NT2/D1 (cell line): ENCODE results near the gene ERC1.
"Not testable (repeated sequence)": the region's sequence is repeated elsewhere in the genome, so short reads cannot be mapped to it uniquely, and the experiment has no call there.

Experiments
- DNase-seq: peaks from one replicate; pipeline ENCODE4 v3.0.0-alpha.2; 2011; ENCODE audit warnings: low read depth, low spot score
- H3K27me3 ChIP-seq: 2 replicates; pipeline ENCODE4 v1.6.0; 2011; ENCODE audit warnings: mild to moderate bottlenecking; ENCODE audit not compliant: insufficient read length, insufficient read depth
- H3K36me3 ChIP-seq: 2 replicates; pipeline ENCODE4 v1.6.1; 2011; ENCODE audit warnings: mild to moderate bottlenecking, low read length, mixed read lengths; ENCODE audit not compliant: insufficient read depth, insufficient read length
- H3K4me1 ChIP-seq: 2 replicates; pipeline ENCODE4 v1.5.1; 2011; ENCODE audit not compliant: insufficient read depth, insufficient read length
- H3K4me3 ChIP-seq: 2 replicates; pipeline ENCODE4 v1.5.1; 2011; ENCODE audit warnings: low read depth; ENCODE audit not compliant: insufficient read length
- H3K9ac ChIP-seq: 2 replicates; pipeline ENCODE4 v1.6.0; 2011; ENCODE audit warnings: low read depth; ENCODE audit not compliant: insufficient read length
- H3K9me3 ChIP-seq: 2 replicates; pipeline ENCODE4 v1.5.1; 2011; ENCODE audit warnings: mild to moderate bottlenecking, low read length; ENCODE audit not compliant: insufficient read depth
- SUZ12 ChIP-seq: IDR thresholded peaks from 2 replicates; pipeline ENCODE4 v1.6.1; 2011; ENCODE audit not compliant: insufficient read length, insufficient read depth; ENCODE audit errors: extremely low read depth
- YY1 ChIP-seq: IDR thresholded peaks from 2 replicates; pipeline ENCODE4 v1.6.1; 2011; ENCODE audit not compliant: insufficient read length, insufficient read depth
- ZNF274 ChIP-seq: IDR thresholded peaks from 2 replicates; pipeline ENCODE4 v1.6.1; 2011; ENCODE audit warnings: mild to moderate bottlenecking, low read depth, low read length

The ERC1 gene

DNA sequence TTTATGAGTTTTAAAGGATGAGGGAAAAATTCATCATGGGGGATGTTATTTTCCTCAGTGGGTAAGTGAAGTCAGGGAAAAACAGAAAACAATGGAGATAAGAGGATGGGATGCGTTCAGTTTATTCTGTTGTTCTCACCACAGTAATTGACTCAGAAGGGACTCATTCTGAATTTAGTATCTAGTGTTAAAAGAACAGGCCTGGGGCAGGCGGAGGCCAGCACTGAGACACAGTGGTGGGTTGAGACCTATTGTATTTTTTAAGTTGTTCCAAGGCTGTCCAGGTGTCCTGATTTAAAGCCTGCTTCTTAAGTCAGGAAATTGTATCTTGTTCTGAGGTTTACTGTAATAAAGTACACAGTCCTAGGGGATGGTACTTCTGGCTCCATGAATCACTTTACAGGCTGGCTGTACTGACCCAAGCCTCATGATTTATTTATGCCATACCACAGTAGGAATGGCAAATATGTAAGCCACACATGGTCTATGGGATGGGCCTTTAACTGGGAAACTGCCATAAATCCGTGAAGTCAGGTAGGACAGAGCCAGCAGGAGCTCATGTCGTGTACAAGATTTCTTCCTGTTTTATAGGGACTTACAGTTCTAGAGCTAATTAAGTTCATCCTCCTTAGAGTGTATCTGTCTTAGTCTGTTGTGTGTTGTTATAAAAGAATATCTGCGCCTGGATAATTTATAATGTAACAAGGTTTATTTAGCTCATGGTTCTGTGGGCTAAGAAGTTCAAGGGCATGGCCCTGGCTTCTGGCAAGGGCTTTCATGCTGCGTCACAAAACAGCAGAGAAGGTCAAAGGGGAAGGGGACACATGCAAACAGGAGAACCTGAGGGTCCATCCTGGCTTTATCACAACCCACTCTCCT is 359.3 kb downstream of the ERC1 start:
- Histone ChIP-seq H3K36me3 (no peaks in the 10 kb centered on the region), H3K4me1 (no peaks in the 10 kb centered on the region), H3K4me3 (no peak overlapping the region), H3K27me3 (no peaks in the 10 kb centered on the region), H3K9ac (no peak overlapping the region), H3K9me3 (no peaks in the 10 kb centered on the region)
- no peak for DNase-seq
- TF ChIP-seq YY1 (no peak), SUZ12 (no peak), ZNF274 (no peak)

DNA sequence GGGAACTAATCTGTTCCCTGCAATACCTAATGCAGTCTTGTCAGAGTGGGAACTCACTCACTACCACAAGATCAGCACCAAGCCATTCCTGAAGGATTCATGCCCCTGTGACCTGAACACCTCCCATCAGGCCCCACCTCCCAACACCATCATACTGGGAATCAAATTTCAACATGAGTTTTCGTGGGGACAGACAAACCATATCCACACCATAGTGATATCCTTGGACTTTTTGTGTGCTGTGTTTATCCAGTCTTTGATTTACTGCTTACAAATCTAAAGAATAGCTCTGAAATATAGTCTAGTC is 359.9 kb downstream of the ERC1 start:
- Histone ChIP-seq H3K36me3 (no peaks in the 10 kb centered on the region), H3K27me3 (no peaks in the 10 kb centered on the region), H3K4me1 (no peaks in the 10 kb centered on the region), H3K9me3 (no peaks in the 10 kb centered on the region), H3K4me3 (no peak overlapping the region), H3K9ac (no peak overlapping the region)
- no peak for DNase-seq
- TF ChIP-seq ZNF274 (no peak), YY1 (no peak), SUZ12 (no peak)

DNA sequence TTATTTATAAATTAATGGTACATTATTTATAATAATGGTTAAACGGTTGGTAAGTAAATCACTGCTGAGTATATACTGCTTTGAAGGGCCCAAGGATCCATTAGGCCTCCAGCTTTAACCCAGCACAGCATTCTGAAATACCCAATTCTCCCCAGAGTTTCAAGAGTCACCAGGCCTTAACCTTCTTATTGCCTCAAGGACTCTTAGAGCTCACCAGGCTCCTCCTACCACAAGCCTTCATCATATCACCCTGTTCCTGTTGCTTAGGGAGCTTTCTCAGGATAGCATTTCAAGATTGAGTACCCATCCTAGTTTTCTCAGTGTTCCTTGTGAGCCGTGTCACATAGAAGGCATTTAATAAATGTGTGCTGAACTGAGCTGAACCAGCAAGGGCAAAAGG is 360.9 kb downstream of the ERC1 start:
- Histone ChIP-seq H3K9ac (no peak overlapping the region), H3K27me3 (no peaks in the 10 kb centered on the region), H3K4me1 (no peaks in the 10 kb centered on the region), H3K36me3 (no peaks in the 10 kb centered on the region), H3K4me3 (no peak overlapping the region), H3K9me3 (no peaks in the 10 kb centered on the region)
- no peak for DNase-seq
- TF ChIP-seq YY1 (no peak), ZNF274 (no peak), SUZ12 (no peak)

DNA sequence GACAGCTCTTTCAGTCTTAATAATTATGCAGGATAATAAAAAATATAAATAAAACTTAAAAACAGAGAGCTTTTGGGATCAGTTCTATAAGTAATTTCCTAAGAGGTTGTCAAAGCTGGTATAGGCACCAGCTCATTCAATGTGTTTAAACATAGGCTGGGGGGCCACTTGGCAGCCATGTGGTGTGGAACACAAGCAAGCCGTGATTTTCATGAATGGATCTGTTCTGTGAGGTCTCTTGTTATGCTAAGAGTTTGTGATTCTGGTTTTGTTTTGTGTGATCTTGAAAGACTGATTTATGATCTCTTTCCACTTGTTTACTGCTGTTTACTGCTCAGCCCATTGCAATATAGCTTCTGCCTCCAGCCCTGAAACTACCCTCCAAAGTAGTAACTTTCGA is 362.4 kb downstream of the ERC1 start:
- no peak for DNase-seq
- no peak overlapping the region for H3K4me3 ChIP-seq
- no peak overlapping the region for H3K9ac ChIP-seq
- no peaks in the 10 kb centered on the region for H3K4me1 ChIP-seq
- H3K36me3 ChIP-seq = no peaks in the 10 kb centered on the region
- TF ChIP-seq YY1 (no peak), ZNF274 (no peak), SUZ12 (no peak)
- H3K9me3 ChIP-seq = no peaks in the 10 kb centered on the region
- no peaks in the 10 kb centered on the region for H3K27me3 ChIP-seq

DNA sequence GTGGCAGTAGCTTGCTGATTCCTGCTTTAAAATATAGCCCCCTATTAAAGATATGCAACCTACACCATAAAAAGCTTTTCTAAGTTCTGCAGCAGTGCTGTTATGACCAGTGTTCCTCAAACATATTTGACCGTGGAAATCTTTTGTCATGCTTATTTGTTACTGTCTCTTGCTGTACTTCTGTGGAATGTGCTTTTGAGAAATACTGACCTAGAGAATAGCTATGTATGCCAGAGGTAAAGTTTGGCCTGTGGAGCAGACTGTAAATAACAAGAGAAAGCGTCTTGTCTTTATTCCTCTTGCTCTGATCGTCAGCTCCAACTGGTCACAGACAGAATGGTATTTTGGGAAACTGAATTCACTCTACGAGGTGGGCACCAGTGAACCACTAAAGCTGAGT is 364.4 kb downstream of the ERC1 start:
- H3K9ac ChIP-seq = no peak overlapping the region
- no peaks in the 10 kb centered on the region for H3K4me1 ChIP-seq
- DNase-seq = peak; percentile 27
- H3K27me3 ChIP-seq = no peaks in the 10 kb centered on the region
- TF ChIP-seq SUZ12 (no peak), YY1 (no peak), ZNF274 (no peak)
- H3K36me3 ChIP-seq = peaks cover 2% of the 10 kb centered on the region
- H3K9me3 ChIP-seq = no peaks in the 10 kb centered on the region; the same call in 1 of the 2 replicates
- H3K4me3 ChIP-seq = no peak overlapping the region

DNA sequence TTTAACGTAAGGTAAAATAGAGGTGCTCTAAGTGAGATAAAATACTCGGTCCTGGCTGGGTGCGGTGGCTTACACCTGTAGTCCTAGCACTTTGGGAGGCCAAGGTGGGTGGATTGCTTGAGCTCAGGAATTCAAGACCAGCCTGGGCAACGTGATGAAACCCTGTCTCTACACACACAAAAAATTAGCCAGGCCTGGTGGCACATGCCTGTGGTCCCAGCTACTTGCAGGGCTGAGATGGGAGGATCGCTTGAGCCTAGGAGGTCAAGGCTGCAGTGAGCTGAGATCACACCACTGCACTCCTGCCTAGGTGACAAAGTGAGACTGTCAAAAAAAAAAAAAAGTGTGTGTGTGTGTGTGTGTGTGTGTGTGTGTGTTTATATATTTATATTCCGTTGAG is 364.8 kb downstream of the ERC1 start:
- H3K9ac ChIP-seq, DNase-seq, H3K27me3 ChIP-seq, H3K4me1 ChIP-seq, H3K36me3 ChIP-seq, H3K9me3 ChIP-seq, H3K4me3 ChIP-seq: not testable (repeated sequence)

DNA sequence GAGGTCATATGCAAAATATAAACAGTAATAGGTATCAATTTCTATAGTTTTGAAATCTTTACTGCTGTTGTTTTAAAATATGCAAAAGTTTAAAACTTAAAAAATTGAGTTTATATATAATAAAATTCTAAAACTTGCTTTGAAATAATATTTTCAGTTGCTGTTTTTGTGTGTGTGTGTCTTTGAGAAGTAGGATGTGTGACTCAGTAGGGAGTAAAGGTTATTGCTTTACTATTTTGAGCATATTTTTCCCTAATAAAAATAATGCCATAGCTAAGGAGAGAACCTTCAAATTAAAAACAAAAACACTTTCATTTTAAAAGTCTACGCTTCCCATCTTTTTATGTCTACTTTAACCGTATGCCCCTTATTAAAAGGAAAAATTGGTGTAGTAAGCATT is 365.3 kb downstream of the ERC1 start:
- H3K4me3 ChIP-seq = no peak overlapping the region
- H3K4me1 ChIP-seq = no peaks in the 10 kb centered on the region
- no peaks in the 10 kb centered on the region for H3K27me3 ChIP-seq
- H3K9ac ChIP-seq = no peak overlapping the region
- no peaks in the 10 kb centered on the region; the same call in 1 of the 2 replicates for H3K9me3 ChIP-seq
- H3K36me3 ChIP-seq = peaks cover 2% of the 10 kb centered on the region
- DNase-seq = no peak
- TF ChIP-seq YY1 = no peak
